DMS114 treated with DMSO at 0.1 percent for 48 hours (cell line): ENCODE measurements around the gene SNRK.

Source experiments
- DNase-seq: peaks from one replicate; lab custom pipeline; 2025; ENCODE audit not compliant: unreplicated experiment; lab: John Stamatoyannopoulos, UW

Gene SNRK

DNA sequence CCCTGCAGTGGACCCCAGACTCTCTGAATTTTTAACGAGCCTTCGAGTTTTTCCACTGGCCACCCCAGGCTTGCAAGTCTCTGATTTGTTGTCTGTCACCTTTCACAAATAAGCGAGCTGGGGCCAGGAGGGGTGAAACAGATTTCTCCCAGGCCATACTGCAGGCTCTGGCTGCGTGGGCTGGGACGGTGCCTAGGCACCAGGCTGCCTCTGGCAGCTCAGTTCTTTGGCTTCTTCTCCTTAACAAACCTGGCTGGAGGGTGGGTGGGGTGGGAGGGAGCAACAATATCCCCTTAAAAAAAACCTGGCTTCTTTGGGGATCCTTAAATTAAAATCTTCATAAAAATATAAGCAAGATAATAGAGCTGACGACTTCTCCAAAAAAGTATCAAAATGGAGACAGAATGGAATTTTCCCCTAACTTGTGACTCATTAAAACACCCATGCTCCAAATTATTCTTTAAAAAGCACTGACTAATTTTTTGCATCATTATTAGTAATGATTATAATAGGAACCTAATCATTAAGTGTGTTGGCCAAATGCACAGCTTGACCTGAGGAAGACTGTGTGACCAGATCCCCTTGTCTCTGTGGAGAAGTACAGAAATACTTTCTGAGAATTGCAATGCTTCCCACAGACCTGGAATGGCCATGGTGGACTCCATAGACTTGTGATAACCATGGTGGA lies 84.1 kb downstream of the SNRK start:
- DNase-seq = no peak

DNA sequence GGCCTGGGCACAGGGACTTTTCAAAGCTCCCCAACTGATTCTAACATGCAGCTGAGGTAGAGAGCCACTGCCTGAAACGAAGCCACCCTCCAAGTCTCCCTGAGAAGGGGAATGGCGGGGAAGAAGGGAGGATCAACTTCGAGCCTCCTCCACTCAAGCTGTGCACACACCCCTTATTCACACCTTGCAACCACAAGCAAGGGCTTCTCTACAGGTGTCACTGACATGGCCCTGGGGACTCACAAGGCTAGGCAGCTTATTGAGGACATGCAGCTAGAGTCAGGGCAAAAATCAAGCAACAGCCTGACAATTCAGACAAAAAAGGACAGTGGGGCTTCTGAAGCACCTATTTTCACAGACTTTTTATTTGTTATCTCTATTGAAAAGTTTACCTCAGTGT lies 85.2 kb downstream of the SNRK start:
- DNase-seq = no peak

DNA sequence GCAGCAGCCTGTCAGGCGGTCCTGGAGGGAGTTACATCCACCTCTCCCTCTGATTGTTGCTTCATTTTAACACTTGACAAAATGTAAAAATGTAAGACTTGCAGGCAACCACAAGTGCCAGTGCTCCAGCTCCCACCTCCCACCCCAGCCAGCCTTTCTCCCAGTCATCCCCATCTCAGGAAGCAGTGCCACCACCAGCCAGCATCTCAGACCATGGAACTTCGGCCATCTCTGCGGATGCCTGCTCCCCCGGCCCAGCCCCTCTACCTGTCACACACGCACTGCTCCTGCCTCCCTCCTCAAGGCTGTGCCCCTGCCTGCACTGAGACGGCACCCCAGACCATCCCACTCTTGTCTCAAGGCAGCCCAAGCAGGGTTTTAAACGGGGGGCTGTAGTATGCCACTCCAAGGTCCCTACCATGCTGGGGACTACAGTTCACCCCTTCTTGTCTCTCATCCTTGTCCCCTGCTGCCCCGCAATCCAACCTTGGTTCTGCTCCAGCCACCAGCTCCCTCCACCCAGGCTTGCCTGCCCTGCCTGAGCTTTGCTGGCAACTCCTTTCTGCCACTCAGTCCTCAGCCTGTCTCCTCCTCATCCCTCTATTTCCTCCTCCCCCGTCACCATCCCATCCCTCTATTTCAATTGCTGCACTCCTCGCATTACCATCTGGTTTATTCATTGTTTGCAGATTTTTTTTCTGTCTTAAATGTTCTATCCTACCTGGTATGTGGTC lies 85.8 kb downstream of the SNRK start:
- DNase-seq = no peak

DNA sequence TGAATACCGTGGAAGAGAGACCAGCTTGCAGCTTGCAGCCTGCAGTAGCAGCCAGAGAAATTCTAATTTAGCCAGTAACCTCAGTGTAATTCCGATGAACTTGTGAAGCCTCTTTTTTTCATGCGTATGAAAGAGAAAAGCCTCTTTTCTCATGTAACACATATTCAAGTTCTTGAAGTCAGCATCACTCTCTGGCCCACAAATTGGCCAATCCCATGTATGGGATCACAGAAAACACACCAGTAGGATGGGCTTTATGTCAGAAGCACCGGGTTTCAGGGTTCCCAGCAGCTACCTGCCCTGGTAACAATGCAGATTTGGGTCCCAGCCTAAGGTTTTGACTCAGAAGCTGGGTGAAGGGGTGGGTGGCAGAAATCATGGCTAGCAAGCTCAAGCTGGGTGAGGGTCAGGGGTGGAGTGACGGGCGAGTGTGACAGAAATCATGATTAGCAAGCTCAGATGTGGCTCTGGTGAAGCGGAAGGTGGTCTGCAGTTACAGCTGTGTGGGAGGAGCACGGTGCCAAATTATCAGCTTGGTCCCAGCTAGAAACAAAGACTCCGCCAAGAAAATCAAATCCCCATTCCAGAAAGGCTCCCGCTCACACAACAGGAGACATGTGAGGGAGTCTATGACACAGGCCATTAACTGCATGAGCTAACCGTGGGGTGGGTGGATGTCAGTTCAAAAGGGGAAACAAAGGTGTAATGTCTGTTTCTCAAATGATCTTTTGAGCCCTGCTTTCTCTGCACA lies 86.6 kb downstream of the SNRK start:
- no peak for DNase-seq

DNA sequence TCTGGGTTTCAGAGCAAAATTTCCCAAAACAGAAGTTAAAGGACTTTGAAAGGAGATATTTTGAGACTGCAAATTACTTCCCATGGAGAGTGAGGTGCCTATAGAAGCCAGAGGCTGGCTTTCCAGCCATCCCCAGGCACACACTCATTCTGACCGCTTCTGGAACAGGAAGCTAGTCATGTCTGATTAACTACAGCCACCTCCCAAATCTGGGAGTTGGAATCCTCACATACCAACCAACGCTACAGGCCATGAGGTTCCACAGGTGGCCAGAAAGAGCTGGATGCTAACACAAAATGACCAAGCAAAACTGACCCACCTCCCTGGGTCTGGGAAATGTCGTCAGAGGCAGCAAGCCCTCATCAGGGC lies 87.2 kb downstream of the SNRK start:
- no peak for DNase-seq

DNA sequence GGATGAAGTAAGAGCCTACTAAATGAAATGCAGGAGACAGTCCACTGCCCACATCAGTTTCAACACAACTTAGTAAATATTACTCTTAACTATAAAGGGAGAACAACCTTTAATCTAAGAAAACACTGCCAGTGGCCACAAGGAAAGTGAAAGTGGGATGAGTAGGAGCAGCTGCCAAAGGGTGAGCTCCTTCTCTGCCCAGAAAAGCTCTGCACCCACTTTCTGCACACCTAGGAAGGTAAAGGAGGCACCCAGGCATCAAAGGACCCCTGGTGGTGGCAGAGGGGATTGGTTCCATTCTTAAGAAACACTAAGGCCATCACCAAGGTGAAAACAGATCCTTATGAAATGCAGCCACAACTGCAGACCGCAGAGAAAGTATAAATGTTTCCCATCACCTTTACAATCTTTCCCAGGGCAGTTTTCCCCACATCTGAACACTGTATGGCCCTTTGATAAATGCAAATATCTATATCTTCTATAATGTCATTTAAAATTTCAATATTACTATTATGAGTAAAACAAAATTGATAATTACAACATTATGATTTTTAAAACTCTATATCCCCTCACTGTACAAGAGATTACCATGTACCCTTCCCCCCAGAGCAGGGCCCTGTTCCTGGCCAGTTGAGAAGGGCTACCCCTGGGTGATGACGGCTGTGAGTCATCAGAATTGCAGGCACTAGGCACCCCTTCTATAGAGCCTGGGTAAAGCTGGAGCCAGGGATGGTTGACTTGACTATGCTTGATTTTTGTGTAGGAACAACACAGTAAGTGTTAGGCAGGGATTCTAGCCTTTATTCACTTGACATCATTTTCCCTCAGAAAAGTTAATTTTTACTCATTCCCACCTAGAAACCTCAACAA lies 92.0 kb downstream of the SNRK start:
- no peak for DNase-seq

DNA sequence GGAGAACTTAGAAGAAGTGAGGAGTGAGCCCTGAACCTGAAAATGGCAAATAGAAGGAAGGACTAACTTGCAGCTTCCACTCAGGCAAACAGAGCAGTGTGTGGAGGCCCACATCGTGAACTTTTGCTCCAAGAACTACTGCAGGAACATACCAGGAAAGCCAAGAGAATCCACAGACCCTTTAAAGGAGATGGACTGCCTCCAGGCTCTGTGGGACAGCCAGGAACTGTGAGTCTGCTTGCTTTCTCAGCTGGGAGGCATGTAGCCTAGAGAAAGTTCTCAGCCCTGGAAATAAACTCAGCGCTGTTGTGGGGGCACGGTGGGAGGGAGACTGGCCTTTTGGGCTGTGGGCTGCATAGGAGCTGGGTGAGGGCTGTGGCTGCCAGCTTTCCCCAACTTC lies 93.0 kb downstream of the SNRK start:
- DNase-seq = no peak

DNA sequence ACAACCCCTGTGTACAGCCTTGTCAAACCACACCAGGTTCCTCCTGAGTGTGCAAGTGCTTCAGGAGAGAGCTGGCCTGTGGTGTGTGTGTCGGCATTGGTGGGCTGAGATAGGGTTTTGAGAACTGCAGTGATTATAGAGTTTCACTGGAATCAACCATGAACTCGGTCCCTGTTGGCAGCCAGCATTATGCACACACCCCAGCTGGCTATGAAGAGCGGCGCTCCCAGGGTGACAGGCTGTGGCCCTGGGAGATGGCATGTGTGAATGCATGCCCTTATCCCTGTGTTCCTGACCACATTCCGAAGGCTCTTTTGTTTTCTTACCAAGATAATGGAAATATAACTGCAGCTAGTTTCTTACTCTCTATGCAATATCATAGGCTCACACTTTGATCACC lies 101.8 kb downstream of the SNRK start:
- no peak for DNase-seq

DNA sequence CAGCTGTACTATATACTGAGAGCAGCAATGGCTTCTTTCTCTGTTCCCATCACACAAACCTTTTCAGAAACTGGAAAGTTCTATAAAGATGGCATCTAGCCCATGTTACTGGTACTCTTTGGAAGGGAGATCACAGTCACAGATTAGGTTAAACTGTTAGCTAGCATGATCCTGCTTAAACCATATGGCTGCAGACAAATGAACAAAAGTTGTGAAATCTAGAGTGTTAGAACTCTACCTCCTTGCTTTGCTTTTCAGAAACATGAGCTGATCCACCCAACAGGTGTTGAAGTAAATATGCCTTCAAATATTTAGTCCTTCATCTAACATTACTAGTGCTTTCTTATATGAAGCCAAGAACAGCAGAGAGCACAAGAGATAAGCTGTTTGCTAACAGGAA lies 102.6 kb downstream of the SNRK start:
- DNase-seq = no peak

DNA sequence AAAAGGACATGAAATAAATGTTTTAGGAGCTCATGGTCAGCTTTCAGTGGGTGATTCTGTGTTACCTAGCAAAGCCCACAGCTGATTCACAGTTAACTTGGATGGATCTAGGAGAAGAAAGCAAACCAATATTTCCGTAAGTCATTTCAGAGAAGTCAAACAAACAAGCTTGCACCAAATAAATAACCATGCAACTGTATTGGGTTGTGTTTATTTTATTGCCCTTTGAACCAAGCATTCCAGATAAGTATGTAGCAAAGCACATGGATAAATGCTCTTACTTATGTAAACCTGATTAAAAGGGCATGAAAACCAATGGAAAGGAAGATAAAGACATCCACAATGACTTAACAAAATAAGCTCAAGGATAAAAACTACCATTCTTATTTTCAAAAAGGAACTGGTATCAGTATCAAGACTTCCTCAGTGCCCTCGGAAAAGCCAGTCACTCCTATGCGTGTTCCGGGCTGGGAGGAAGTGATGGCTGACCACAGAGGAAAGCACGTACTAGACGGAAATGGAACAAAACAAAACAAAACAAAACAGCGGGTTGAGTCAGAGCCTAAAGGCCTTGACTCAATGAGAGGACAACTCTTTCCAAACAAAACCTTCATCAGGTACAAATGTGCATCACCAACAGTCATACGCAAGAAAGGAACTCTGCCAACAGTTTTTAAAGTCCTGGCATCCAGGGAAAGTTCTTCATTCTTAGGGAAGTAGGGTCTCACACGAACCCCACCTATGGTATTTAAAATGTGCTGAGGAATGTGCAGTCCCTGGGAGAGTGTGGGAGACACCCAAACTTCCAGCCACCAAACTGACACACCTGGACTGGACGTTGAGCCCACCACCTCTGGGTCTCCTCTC lies 103.3 kb downstream of the SNRK start:
- no peak for DNase-seq

DNA sequence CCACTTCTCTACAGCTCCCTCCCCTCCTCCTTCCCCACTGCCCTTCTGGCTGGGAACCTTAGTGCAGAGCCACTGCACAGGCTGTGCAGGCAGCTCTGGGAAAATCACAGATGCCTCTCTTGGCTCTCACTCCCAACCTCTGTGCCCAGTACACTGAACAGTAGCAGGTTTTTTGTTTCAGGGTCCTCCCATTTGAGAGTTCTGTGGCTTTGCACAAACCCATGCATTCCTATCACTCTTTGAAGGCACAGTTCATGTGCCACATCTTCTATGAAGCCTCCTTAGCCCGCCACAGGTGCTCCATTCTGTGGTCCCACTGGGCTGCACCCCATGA lies 103.9 kb downstream of the SNRK start:
- DNase-seq = no peak

DNA sequence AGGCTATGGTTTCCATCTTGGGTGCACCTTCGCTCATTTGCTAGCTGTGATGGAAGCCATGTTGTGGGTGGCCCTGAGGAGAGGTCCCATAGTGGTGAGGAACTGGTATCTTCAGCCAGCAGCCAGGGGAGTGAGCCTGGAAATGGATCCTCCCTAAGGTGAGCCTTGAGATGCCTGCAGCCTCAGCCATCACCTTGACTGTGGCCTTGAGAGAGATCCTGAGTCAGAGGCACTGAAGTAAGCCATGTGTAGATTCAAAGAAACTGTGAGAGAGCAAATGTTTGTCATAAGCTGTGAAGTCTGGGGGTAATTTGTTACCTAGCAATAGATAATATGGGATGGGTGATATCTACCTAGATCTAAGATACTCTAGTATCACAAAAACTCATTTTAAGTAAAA lies 105.3 kb downstream of the SNRK start:
- no peak for DNase-seq

DNA sequence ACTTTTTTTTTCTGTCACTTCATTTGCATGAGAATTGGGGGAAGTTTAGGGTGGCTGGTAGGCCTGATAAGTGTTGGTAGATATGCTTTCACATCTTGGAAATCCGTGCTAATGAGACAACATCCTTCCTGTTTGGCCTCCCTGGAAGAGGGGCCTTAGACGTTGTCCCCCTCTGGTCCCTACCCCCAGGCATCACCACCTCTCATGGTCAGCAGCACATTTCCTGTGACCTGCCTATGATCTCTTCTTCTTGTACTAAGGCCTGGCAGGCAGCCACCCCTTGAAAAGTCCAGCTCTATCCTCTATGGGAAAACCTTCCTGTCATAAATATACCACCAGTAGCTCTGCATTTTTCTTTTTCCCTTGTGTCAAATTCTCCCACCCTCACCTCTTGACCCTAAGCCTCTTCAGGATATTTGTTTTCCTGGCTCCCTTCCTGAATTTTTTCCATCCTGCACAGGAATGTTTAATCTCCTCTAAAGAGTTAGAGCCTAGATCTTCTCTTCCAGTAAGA lies 107.8 kb downstream of the SNRK start:
- no peak for DNase-seq

DNA sequence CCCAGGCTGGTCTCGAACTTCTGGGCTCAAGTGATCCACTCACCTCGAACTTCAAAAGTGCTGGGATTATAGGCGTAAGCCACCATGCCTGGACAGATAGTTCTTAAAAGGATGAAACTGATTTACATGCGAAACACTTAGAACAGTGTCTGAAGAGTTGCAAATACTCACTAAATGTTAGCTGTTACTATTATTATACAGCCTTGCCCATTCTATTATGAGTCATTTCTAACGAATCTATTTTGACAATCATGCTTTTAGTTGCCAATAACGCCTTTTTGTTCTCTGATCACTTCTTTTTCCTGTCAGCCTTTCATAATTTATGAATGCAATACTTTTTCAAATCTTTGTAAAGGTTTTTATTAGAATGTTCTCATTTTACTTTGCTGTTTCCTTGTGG lies 112.7 kb downstream of the SNRK start:
- DNase-seq = no peak

DNA sequence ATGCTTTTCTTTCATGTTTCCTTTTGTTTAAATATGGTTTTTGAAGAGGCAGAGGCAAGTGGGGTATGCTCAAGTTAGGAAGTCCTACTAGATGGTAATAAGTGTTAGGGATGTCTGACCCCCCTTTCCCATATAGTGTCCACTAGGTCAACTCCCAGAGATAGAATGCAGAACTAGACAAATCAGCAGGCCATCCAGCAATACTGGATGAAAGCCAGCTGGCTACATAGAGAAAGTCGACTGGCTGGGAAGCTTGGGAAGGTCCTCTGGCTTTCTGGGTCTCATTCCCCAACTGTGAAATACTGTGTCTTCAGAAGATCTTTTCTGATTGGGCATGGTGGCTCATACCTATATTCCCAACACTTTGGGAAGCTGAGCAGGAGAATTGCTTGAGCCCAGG lies 113.8 kb downstream of the SNRK start:
- no peak for DNase-seq
